ENCODE data around the gene ISOC2. TPM values are rescaled to one million over a fixed set of nuclear protein-coding genes. Genes with fewer than 3 reads are reported as not detected.

ISOC2 gene
- total RNA-seq, 1 donor from 2014 or later, result 14.8 TPM

GRCh38 chr19:55474269-55475265 is 13.1 kb upstream of the ISOC2 start:
- H3K27ac Mint-ChIP-seq, result peak overlapping the region; percentile 21
- peak; percentile 61 for DNase-seq (ENCODE audit: low spot score)
- no peaks in the 10 kb centered on the region for H3K36me3 Mint-ChIP-seq
- H3K9me3 ChIP-seq (ENCODE audit: low read depth), result no peaks in the 10 kb centered on the region
- no peak for TF ChIP-seq CTCF (IDR thresholded peaks at IDR 0.05)
- TF ChIP-seq EZH2 (IDR thresholded peaks at IDR 0.05), result no peak
- no peak for TF ChIP-seq EZH2phosphoT487 (IDR thresholded peaks at IDR 0.05)
- H3K4me3 ChIP-seq, result no peak overlapping the region
- no peak overlapping the region for H3K9ac ChIP-seq
- H3K27ac ChIP-seq, result no peak overlapping the region
- H3K79me2 ChIP-seq (ENCODE audit: low read depth), result peaks cover 19% of the 10 kb centered on the region
- no peaks in the 10 kb centered on the region for H3K9me3 Mint-ChIP-seq
- peaks cover 45% of the 10 kb centered on the region for H3K4me1 Mint-ChIP-seq
- no peak overlapping the region for H2AFZ ChIP-seq (replicated peaks)
- H3K36me3 ChIP-seq, result no peaks in the 10 kb centered on the region
- H3K4me1 ChIP-seq, result peaks cover 35% of the 10 kb centered on the region
- H3F3A ChIP-seq (ENCODE audit: low read depth), result peaks cover 49% of the 10 kb centered on the region
- H3K4me3 Mint-ChIP-seq, result peak overlapping the region; percentile 65
- peak overlapping the region; percentile 1 for H3K4me2 ChIP-seq
- peaks cover 15% of the 10 kb centered on the region for H3K27me3 Mint-ChIP-seq (ENCODE audit: insufficient read depth, low read depth)
- no peaks in the 10 kb centered on the region for H4K20me1 ChIP-seq (ENCODE audit: low read depth)
- H3K27me3 ChIP-seq, result no peaks in the 10 kb centered on the region

GRCh38 chr19:55473225-55474012 is 12.0 kb upstream of the ISOC2 start:
- H3K27me3 ChIP-seq, result no peaks in the 10 kb centered on the region
- peaks cover 15% of the 10 kb centered on the region for H3K27me3 Mint-ChIP-seq (ENCODE audit: insufficient read depth, low read depth)
- no peaks in the 10 kb centered on the region for H3K9me3 Mint-ChIP-seq
- peak overlapping the region; percentile 85 for H3K27ac Mint-ChIP-seq
- peak overlapping the region; percentile 56 for H3K4me2 ChIP-seq
- H3K36me3 ChIP-seq, result no peaks in the 10 kb centered on the region
- H3F3A ChIP-seq (ENCODE audit: low read depth), result peaks cover 49% of the 10 kb centered on the region
- no peaks in the 10 kb centered on the region for H3K9me3 ChIP-seq (ENCODE audit: low read depth)
- peaks cover 35% of the 10 kb centered on the region for H3K4me1 Mint-ChIP-seq
- DNase-seq (ENCODE audit: low spot score), result peak; percentile 49
- peaks cover 35% of the 10 kb centered on the region for H3K4me1 ChIP-seq
- H3K4me3 Mint-ChIP-seq, result no peak overlapping the region
- H4K20me1 ChIP-seq (ENCODE audit: low read depth), result no peaks in the 10 kb centered on the region
- no peak overlapping the region for H3K9ac ChIP-seq
- H3K27ac ChIP-seq, result peak overlapping the region; percentile 27
- H3K4me3 ChIP-seq, result no peak overlapping the region
- peak overlapping the region; percentile 39 for H2AFZ ChIP-seq (replicated peaks)
- no peaks in the 10 kb centered on the region for H3K36me3 Mint-ChIP-seq
- no peak for TF ChIP-seq CTCF (IDR thresholded peaks at IDR 0.05)
- no peak for TF ChIP-seq EZH2 (IDR thresholded peaks at IDR 0.05)
- no peak for TF ChIP-seq EZH2phosphoT487 (IDR thresholded peaks at IDR 0.05)
- H3K79me2 ChIP-seq (ENCODE audit: low read depth), result peaks cover 14% of the 10 kb centered on the region

GRCh38 chr19:55472463-55472862 is 11.0 kb upstream of the ISOC2 start:
- H2AFZ ChIP-seq (replicated peaks), result no peak overlapping the region
- no peak overlapping the region for H3K27ac ChIP-seq
- no peaks in the 10 kb centered on the region for H3K27me3 ChIP-seq
- no peak overlapping the region for H3K4me3 ChIP-seq
- Mint-ChIP-seq H3K4me1 (peaks cover 27% of the 10 kb centered on the region), H3K36me3 (no peaks in the 10 kb centered on the region), H3K27ac (no peak overlapping the region), H3K4me3 (no peak overlapping the region), H3K27me3 (ENCODE audit: insufficient read depth, low read depth) (peaks cover 15% of the 10 kb centered on the region), H3K9me3 (no peaks in the 10 kb centered on the region)
- H3K9ac ChIP-seq, result no peak overlapping the region
- no peaks in the 10 kb centered on the region for H3K36me3 ChIP-seq
- H3F3A ChIP-seq (ENCODE audit: low read depth), result peaks cover 47% of the 10 kb centered on the region
- H3K4me2 ChIP-seq, result no peak overlapping the region
- H3K79me2 ChIP-seq (ENCODE audit: low read depth), result peaks cover 4% of the 10 kb centered on the region
- H3K4me1 ChIP-seq, result peaks cover 30% of the 10 kb centered on the region
- no peaks in the 10 kb centered on the region for H4K20me1 ChIP-seq (ENCODE audit: low read depth)
- H3K9me3 ChIP-seq (ENCODE audit: low read depth), result no peaks in the 10 kb centered on the region
- no peak for TF ChIP-seq EZH2phosphoT487 (IDR thresholded peaks at IDR 0.05)
- TF ChIP-seq EZH2 (IDR thresholded peaks at IDR 0.05), result no peak
- TF ChIP-seq CTCF (IDR thresholded peaks at IDR 0.05), result no peak
- DNase-seq (ENCODE audit: low spot score), result no peak
